HepG2 (cell line): ENCODE data around the gene GPR62. TPM values are rescaled to one million over a fixed set of nuclear protein-coding genes. Genes with fewer than 3 reads are reported as not detected.

ENCODE experiments used
- CHCHD3 ChIP-seq: sonication (generic); formaldehyde crosslinking; IDR thresholded peaks from 2 replicates; pipeline ENCODE4 v1.8.0; 2022; ENCODE audit warnings: mild to moderate bottlenecking, missing genetic modification reagents, moderate library complexity
- HNRNPLL ChIP-seq: fragments of 200-400 bp; formaldehyde crosslinking; IDR thresholded peaks from 2 replicates; pipeline ENCODE4 v1.6.1; 2017; ENCODE audit warnings: mild to moderate bottlenecking, low read depth, low read length; ENCODE audit not compliant: poor library complexity, severe bottlenecking
- IRF2 ChIP-seq: IDR thresholded peaks from 2 replicates; pipeline ENCODE4 v1.6.1; 2018; ENCODE audit warnings: missing genetic modification reagents, missing compliant biosample characterization
- KLF16 ChIP-seq, 2 experiments: sonication (generic) in 1 of 2; formaldehyde crosslinking in 1 of 2; IDR thresholded peaks; 2 replicates each; pipeline versions ENCODE4 v1.6.1 to v1.8.0; 2016 to 2023; ENCODE audit warnings: missing genetic modification reagents in 2 of 2, missing compliant biosample characterization in 1 of 2
- NFIB ChIP-seq: sonication (generic); formaldehyde crosslinking; IDR thresholded peaks from 2 replicates; pipeline ENCODE4 v1.9.0; 2021; ENCODE audit warnings: missing genetic modification reagents, mild to moderate bottlenecking, borderline replicate concordance
- SP4 ChIP-seq: sonication (generic); formaldehyde crosslinking; IDR thresholded peaks from 2 replicates; pipeline ENCODE4 v1.8.1; 2023; ENCODE audit warnings: mild to moderate bottlenecking, missing genetic modification reagents
- TAF1 ChIP-seq: sonication (generic); formaldehyde crosslinking; IDR thresholded peaks from 2 replicates; pipeline ENCODE4 v1.4.0; 2020; ENCODE audit warnings: missing genetic modification reagents
- ZBTB42 ChIP-seq: sonication (generic); formaldehyde crosslinking; IDR thresholded peaks from 2 replicates; pipeline ENCODE4 v1.5.0; 2020; ENCODE audit warnings: mild to moderate bottlenecking, missing genetic modification reagents
- ZFP82 ChIP-seq: sonication (generic); formaldehyde crosslinking; IDR thresholded peaks from 2 replicates; pipeline ENCODE4 v1.5.1; 2020; ENCODE audit warnings: mild to moderate bottlenecking, missing genetic modification reagents, borderline replicate concordance
- ZNF207 ChIP-seq: fragments of 450-650 bp; IDR thresholded peaks from 2 replicates; pipeline ENCODE4 v1.6.1; 2016; ENCODE audit warnings: antibody characterized with exemption, borderline replicate concordance
- ZNF431 ChIP-seq: sonication (generic); formaldehyde crosslinking; IDR thresholded peaks from 2 replicates; pipeline ENCODE4 v1.9.0; 2022; ENCODE audit warnings: missing genetic modification reagents, low read depth, mild to moderate bottlenecking, borderline replicate concordance
- ZNF652 ChIP-seq: IDR thresholded peaks from 2 replicates; pipeline ENCODE4 v1.6.1; 2016; ENCODE audit warnings: low read depth, borderline replicate concordance
- ZNF891 ChIP-seq: sonication (generic); formaldehyde crosslinking; IDR thresholded peaks from 2 replicates; pipeline ENCODE4 v1.5.0; 2020; ENCODE audit warnings: mild to moderate bottlenecking, missing genetic modification reagents
- ZSCAN29 ChIP-seq: sonication (generic); formaldehyde crosslinking; conservative IDR thresholded peaks from 2 replicates; pipeline ENCODE4 v1.4.0; 2020; ENCODE audit warnings: mild to moderate bottlenecking, missing genetic modification reagents
- polyA plus RNA-seq, 8 experiments: library from polyadenylated mRNA; depleted of rRNA in 3 of 8; stranded (reverse) in 7 of 8; unstranded in 1 of 8; fragments of >200 nt; fragmentation: Illumina TruSeq in 4 of 8; extraction: Trizol in 4 of 8; gene quantifications; 2 replicates each; pipeline versions ENCODE4 v1.2.1 to v1.2.3, GENCODE V29; 2011 to 2016; ENCODE audit warnings: low read depth in 4 of 8, missing spikeins in 1 of 8, mixed read lengths in 1 of 8; ENCODE audit not compliant: insufficient read depth in 1 of 8
- total RNA-seq, 5 experiments: library from RNA; depleted of rRNA; stranded (reverse); fragments of >200 nt; fragmentation: Illumina TruSeq; extraction: Trizol; gene quantifications; 2 replicates each; pipeline ENCODE4 v1.2.3, GENCODE V29; 2016; ENCODE audit warnings: low read depth in 1 of 5
- TF ChIP-seq, protein P1 (sequence below): sonication (generic); formaldehyde crosslinking; IDR thresholded peaks from 2 replicates; pipeline ENCODE4 v1.8.0; 2022; ENCODE audit warnings: missing genetic modification reagents, mild to moderate bottlenecking, inconsistent platforms, borderline replicate concordance
- TF ChIP-seq, protein P2 (sequence below): sonication (generic); formaldehyde crosslinking; IDR thresholded peaks from 2 replicates; pipeline ENCODE4 v1.5.0; 2020; ENCODE audit warnings: missing genetic modification reagents, mild to moderate bottlenecking, borderline replicate concordance
- TF ChIP-seq, protein P3 (sequence below): sonication (generic); formaldehyde crosslinking; IDR thresholded peaks from 2 replicates; pipeline ENCODE4 v1.5.0; 2020; ENCODE audit warnings: missing genetic modification reagents
- TF ChIP-seq, protein P4 (sequence below): sonication (generic); formaldehyde crosslinking; IDR thresholded peaks from 2 replicates; pipeline ENCODE4 v1.4.0; 2020; ENCODE audit warnings: missing genetic modification reagents
- TF ChIP-seq, protein P5 (sequence below): sonication (generic); formaldehyde crosslinking; IDR thresholded peaks from 2 replicates; pipeline ENCODE4 v1.4.0; 2020; ENCODE audit warnings: missing genetic modification reagents, borderline replicate concordance

GPR62 gene
- total and polyA plus RNA-seq, 2 of the 13 experiments (the other 11 are each of a cell fraction or from before 2014, with no cell fraction given) = not detected

DNA sequence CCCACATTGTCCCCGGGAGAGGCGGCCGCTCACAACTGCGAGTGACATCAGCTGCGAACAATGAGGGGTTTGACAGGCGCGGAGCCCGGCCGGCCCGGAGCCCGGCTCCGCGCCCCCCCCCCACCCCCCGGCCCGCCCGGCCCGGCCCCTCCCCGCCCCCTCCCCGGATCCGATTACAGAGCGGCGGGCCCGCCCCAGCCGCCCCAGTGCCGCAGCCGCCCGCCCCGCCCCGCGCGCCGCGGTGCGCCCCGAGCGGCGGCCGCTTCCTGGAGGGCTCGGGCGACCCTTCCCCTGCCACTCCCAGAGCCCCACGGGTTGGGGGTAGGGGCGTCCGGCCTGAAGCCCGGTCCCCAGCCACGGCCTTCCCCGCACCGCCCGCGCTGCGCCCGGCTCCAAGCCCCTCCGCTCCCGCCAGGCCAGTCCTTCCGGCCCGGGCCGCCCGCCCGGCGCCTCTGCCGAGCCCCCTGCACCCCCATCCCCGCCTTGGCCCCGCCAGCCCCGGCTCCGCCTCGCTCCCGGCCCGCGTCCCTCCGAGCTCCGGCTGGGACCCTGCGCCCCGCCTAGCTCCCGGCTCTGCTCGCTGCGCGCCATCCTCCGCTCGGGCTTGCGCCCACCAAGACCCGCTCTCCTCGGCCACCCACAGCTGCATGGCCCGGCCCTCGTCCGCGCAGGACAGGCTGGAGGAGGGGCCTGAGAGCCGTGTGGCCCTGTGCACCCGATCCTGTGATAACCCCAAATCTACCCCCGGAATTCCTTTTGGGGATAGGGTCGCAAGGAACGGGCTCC lies 12.4 kb downstream of the GPR62 start, which contains the start of gene PCBP4 (continued):
- TF ChIP-seq, protein P1, sequence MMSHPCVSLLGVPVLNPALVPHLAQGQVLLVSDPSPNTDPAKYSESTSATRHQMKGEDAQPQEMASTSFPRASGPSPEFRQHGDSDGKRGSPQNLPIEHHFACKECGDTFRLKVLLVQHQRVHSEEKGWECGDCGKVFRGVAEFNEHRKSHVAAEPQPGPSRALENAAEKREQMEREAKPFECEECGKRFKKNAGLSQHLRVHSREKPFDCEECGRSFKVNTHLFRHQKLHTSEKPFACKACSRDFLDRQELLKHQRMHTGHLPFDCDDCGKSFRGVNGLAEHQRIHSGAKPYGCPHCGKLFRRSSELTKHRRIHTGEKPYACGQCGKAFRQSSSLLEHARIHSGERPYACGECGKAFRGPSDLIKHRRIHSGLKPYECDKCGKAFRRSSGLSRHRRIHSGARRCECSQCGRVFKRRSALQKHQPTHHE (CRISPR knock-in tag) = no peak
- no peak for TF ChIP-seq ZFP82
- TF ChIP-seq, protein P2, sequence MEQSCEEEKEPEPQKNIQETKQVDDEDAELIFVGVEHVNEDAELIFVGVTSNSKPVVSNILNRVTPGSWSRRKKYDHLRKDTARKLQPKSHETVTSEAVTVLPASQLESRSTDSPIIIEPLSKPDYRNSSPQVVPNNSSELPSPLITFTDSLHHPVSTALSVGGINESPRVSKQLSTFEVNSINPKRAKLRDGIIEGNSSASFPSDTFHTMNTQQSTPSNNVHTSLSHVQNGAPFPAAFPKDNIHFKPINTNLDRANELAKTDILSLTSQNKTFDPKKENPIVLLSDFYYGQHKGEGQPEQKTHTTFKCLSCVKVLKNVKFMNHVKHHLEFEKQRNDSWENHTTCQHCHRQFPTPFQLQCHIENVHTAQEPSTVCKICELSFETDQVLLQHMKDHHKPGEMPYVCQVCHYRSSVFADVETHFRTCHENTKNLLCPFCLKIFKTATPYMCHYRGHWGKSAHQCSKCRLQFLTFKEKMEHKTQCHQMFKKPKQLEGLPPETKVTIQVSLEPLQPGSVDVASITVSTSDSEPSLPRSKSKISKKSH (CRISPR knock-in tag) = no peak
- TF ChIP-seq, protein P3, sequence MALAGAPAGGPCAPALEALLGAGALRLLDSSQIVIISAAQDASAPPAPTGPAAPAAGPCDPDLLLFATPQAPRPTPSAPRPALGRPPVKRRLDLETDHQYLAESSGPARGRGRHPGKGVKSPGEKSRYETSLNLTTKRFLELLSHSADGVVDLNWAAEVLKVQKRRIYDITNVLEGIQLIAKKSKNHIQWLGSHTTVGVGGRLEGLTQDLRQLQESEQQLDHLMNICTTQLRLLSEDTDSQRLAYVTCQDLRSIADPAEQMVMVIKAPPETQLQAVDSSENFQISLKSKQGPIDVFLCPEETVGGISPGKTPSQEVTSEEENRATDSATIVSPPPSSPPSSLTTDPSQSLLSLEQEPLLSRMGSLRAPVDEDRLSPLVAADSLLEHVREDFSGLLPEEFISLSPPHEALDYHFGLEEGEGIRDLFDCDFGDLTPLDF (CRISPR knock-in tag) = no peak
- no peak for TF ChIP-seq CHCHD3 (CRISPR knock-in tag)
- peak; percentile 75; the same call in 1 of the 2 replicates for TF ChIP-seq ZNF891 (CRISPR knock-in tag)
- TF ChIP-seq, protein P4, sequence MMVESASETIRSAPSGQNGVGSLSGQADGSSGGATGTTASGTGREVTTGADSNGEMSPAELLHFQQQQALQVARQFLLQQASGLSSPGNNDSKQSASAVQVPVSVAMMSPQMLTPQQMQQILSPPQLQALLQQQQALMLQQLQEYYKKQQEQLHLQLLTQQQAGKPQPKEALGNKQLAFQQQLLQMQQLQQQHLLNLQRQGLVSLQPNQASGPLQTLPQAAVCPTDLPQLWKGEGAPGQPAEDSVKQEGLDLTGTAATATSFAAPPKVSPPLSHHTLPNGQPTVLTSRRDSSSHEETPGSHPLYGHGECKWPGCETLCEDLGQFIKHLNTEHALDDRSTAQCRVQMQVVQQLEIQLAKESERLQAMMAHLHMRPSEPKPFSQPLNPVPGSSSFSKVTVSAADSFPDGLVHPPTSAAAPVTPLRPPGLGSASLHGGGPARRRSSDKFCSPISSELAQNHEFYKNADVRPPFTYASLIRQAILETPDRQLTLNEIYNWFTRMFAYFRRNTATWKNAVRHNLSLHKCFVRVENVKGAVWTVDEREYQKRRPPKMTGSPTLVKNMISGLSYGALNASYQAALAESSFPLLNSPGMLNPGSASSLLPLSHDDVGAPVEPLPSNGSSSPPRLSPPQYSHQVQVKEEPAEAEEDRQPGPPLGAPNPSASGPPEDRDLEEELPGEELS = no peak
- no peak; the same call in 1 of the 2 replicates for TF ChIP-seq TAF1 (CRISPR knock-in tag)
- TF ChIP-seq HNRNPLL = peak; percentile 40
- TF ChIP-seq, protein P5, sequence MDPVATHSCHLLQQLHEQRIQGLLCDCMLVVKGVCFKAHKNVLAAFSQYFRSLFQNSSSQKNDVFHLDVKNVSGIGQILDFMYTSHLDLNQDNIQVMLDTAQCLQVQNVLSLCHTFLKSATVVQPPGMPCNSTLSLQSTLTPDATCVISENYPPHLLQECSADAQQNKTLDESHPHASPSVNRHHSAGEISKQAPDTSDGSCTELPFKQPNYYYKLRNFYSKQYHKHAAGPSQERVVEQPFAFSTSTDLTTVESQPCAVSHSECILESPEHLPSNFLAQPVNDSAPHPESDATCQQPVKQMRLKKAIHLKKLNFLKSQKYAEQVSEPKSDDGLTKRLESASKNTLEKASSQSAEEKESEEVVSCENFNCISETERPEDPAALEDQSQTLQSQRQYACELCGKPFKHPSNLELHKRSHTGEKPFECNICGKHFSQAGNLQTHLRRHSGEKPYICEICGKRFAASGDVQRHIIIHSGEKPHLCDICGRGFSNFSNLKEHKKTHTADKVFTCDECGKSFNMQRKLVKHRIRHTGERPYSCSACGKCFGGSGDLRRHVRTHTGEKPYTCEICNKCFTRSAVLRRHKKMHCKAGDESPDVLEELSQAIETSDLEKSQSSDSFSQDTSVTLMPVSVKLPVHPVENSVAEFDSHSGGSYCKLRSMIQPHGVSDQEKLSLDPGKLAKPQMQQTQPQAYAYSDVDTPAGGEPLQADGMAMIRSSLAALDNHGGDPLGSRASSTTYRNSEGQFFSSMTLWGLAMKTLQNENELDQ (CRISPR knock-in tag) = no peak
- TF ChIP-seq ZSCAN29 = no peak
- no peak for TF ChIP-seq NFIB (CRISPR knock-in tag)
- TF ChIP-seq ZNF207 = no peak
- TF ChIP-seq ZBTB42 (CRISPR knock-in tag) = no peak
- TF ChIP-seq ZNF431 (CRISPR knock-in tag) = 0 out of 2 replicates have a peak, but pooled peaks have one; percentile 11
- TF ChIP-seq KLF16 (CRISPR knock-in tag; IDR thresholded peaks at IDR 0.05) = no peak; a peak in 1 of 4 replicates
- TF ChIP-seq ZNF652 = no peak
- no peak for TF ChIP-seq IRF2 (CRISPR knock-in tag)
- TF ChIP-seq SP4 = peak; percentile 64; the same call in 1 of the 2 replicates
